Measurements from ENCODE around the gene FBXW10B. TPM values are rescaled to one million over a fixed set of nuclear protein-coding genes. Genes with fewer than 3 reads are reported as not detected.

Gene FBXW10B
- 0.15 and 0.50 TPM in 2 replicates for total RNA-seq

GRCh38 chr17:15619331-15620058 is at the start of gene FBXW10B:
Gene FBXW10B, minus strand, starts transcription at chr17:15619704. Its CDS starts 192 bp downstream, at chr17:15619512.

Other genes starting within 250 kb of the FBXW10B start
- 1.3 and 1.8 TPM in 2 replicates for gene CDRT4, start 152.1 kb downstream of the FBXW10B start, total RNA-seq
- gene TVP23C, start 56.2 kb downstream of the FBXW10B start, total RNA-seq, result 21.3 and 22.8 TPM in 2 replicates
- gene TRIM16, start 64.6 kb upstream of the FBXW10B start, total RNA-seq, result 46.4 and 55.1 TPM in 2 replicates
- 43.1 and 76.6 TPM in 2 replicates for gene ZNF286A, start 80.0 kb upstream of the FBXW10B start, total RNA-seq
- under 0.01 TPM in 1 of 2 replicates, not detected in the other for gene TBC1D26, start 112.6 kb upstream of the FBXW10B start, total RNA-seq